RWPE2 (cell line): ENCODE data around the gene DLG5.
A peak's percentile ranks its signal among the peaks of the same experiment; 100 is the strongest.

Experiments used
- ATAC-seq: fragments of 200-7000 bp; cut with Tn5 transposase; 3 replicates; pipeline ENCODE4 v1.9.1; 2021; ENCODE audit warnings: low read depth
- DNase-seq: peaks from one replicate; pipeline ENCODE4 v3.0.0-alpha.2; 2020; ENCODE audit warnings: low spot score
- H3K27ac ChIP-seq: fragments of 450-650 bp; 2 replicates; pipeline ENCODE4 v1.5.1; 2017; ENCODE audit warnings: mild to moderate bottlenecking; ENCODE audit not compliant: poor library complexity, severe bottlenecking
- H3K27me3 ChIP-seq: fragments of 250-450 bp; sonication (Bioruptor Pico); 2 replicates; pipeline ENCODE4 v1.5.1; 2021; ENCODE audit warnings: mild to moderate bottlenecking, moderate library complexity; ENCODE audit not compliant: insufficient read depth, poor library complexity, severe bottlenecking
- H3K36me3 ChIP-seq: fragments of 250-450 bp; sonication (Bioruptor Pico); 2 replicates; pipeline ENCODE4 v1.5.1; 2020; ENCODE audit warnings: low read depth, mild to moderate bottlenecking, moderate library complexity
- H3K4me1 ChIP-seq: fragments of 250-450 bp; sonication (Bioruptor Pico); 2 replicates; pipeline ENCODE4 v1.5.1; 2021; ENCODE audit warnings: mild to moderate bottlenecking, moderate library complexity; ENCODE audit not compliant: insufficient read depth, poor library complexity, severe bottlenecking
- H3K4me3 ChIP-seq: fragments of 250-450 bp; sonication (Bioruptor Pico); 2 replicates; pipeline ENCODE4 v1.5.1; 2021; ENCODE audit warnings: mild to moderate bottlenecking, moderate library complexity; ENCODE audit not compliant: severe bottlenecking
- H3K9me3 ChIP-seq: fragments of 250-450 bp; sonication (Bioruptor Pico); 2 replicates; pipeline ENCODE4 v1.5.1; 2021; ENCODE audit warnings: mild to moderate bottlenecking, moderate library complexity; ENCODE audit not compliant: severe bottlenecking
- TF ChIP-seq, protein P1 (sequence below): fragments of 450-650 bp; IDR thresholded peaks from one replicate; pipeline ENCODE4 v1.5.1; 2017; ENCODE audit warnings: mild to moderate bottlenecking, moderate library complexity; ENCODE audit not compliant: poor library complexity, severe bottlenecking

Gene DLG5

DNA sequence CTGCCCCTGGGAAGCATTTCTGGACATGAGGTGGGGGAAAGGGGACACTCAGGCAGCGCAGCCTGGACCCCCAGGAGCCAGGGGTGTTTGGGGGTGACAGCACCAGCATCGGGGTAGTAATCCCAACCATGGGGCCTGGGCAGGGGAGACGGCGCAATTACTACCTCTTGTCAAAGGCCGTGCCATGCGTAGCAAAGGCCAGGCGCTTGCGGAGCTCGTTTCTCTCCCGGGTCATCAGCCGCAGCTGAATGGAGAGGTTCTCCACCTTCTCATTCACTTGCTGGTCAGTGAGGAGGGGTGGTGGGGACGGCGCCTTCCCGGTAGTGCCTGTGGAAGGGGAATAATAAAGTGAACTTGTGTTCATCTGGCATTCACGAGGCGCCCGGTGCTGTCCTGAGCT lies 70.0 kb downstream of the DLG5 start:
- Histone ChIP-seq H3K4me3 (no peak overlapping the region), H3K9me3 (no peaks in the 10 kb centered on the region), H3K27me3 (no peaks in the 10 kb centered on the region), H3K27ac (peak overlapping the region; percentile 19), H3K4me1 (peaks cover 12% of the 10 kb centered on the region), H3K36me3 (peaks cover 75% of the 10 kb centered on the region)
- TF ChIP-seq, protein P1, sequence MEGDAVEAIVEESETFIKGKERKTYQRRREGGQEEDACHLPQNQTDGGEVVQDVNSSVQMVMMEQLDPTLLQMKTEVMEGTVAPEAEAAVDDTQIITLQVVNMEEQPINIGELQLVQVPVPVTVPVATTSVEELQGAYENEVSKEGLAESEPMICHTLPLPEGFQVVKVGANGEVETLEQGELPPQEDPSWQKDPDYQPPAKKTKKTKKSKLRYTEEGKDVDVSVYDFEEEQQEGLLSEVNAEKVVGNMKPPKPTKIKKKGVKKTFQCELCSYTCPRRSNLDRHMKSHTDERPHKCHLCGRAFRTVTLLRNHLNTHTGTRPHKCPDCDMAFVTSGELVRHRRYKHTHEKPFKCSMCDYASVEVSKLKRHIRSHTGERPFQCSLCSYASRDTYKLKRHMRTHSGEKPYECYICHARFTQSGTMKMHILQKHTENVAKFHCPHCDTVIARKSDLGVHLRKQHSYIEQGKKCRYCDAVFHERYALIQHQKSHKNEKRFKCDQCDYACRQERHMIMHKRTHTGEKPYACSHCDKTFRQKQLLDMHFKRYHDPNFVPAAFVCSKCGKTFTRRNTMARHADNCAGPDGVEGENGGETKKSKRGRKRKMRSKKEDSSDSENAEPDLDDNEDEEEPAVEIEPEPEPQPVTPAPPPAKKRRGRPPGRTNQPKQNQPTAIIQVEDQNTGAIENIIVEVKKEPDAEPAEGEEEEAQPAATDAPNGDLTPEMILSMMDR: no peak
- ATAC-seq (no peak), DNase-seq (no peak)

DNA sequence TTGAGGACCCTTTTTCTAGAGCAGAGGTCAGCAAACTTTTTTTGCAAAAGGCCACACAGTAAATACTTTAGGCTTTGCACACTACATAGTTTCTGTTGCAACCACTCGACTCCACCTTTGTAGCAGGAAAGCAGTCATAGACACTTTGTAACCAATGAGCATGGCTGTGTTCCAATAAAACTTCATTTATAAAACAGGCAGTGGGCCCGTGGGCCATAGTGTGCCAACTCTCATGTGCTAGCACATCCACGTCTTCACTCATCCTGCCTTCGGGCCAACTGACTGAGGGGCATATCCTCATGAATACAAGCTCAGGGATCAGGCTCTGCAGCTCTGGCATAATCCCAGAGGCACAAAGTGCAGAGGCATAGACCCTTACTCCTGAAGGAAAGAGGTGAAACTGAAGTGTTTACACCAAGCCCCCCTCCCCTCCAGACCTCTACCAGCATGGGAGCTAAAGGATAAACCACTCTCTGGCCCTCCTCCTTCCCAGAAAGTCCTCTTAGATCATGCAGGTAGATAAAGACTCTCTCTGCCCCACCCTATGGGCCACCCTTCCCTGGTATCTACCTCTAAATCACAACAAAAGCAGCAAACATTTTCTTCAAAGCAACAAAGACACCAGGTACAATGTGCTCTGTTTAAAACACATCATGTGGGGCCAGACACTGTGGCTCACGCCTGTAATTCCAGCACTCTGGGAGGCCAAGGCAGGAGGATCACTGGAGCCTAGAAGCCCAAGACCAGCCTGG lies 71.0 kb downstream of the DLG5 start:
- Histone ChIP-seq H3K4me3 (no peak overlapping the region), H3K4me1 (peaks cover 12% of the 10 kb centered on the region), H3K36me3 (peaks cover 85% of the 10 kb centered on the region), H3K9me3 (no peaks in the 10 kb centered on the region), H3K27me3 (no peaks in the 10 kb centered on the region), H3K27ac (peak overlapping the region; percentile 12)
- TF ChIP-seq, protein P1: no peak
- DNase-seq (no peak), ATAC-seq (no peak)

DNA sequence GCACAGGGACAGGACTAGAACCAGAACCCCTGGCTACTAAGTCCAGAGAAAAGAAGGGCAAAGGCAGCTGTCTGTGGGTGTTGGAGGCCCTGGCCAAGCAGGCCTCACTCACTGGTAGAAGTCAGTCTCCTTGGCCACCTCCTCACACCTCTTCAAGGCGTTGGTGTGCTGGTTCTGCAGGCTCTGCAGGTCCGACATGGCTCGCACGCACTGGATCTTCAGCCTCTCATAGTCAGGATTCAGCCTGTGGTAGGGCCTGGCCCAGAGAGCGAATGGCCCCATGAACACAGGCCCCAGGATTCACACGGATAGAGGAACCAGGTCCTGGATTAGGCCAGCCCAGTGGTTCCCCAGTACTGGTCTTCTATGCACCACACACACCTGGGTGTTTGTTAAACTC lies 72.4 kb downstream of the DLG5 start:
- Histone ChIP-seq H3K36me3 (peaks cover 80% of the 10 kb centered on the region), H3K27me3 (no peaks in the 10 kb centered on the region), H3K27ac (no peak overlapping the region), H3K4me3 (no peak overlapping the region), H3K4me1 (peaks cover 12% of the 10 kb centered on the region), H3K9me3 (no peaks in the 10 kb centered on the region)
- ATAC-seq (no peak), DNase-seq (no peak)
- TF ChIP-seq, protein P1: no peak

DNA sequence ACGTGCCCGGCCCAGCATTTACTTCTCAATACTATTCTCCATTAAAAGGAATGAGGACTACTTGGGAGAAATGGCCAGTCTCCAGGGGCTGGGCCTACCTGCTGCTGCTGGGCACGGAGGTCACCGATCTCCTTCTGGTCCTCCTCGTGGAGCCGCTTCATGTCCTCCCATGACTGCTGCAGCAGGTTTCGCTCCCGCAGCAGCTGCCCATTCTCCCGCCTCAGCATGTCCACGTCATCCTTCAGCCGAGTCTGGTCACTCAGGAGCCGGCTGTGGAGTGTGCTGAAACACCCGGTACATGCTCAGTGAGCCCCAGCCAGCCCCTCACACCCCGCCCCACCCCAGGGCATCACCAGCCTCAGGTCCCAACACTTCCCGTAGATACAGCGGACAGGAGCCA lies 73.3 kb downstream of the DLG5 start:
- peaks cover 73% of the 10 kb centered on the region for H3K36me3 ChIP-seq
- TF ChIP-seq, protein P1: no peak
- H3K27me3 ChIP-seq: no peaks in the 10 kb centered on the region
- no peak overlapping the region for H3K27ac ChIP-seq
- DNase-seq (no peak), ATAC-seq (no peak)
- no peak overlapping the region for H3K4me3 ChIP-seq
- H3K4me1 ChIP-seq: peaks cover 12% of the 10 kb centered on the region
- no peaks in the 10 kb centered on the region for H3K9me3 ChIP-seq

DNA sequence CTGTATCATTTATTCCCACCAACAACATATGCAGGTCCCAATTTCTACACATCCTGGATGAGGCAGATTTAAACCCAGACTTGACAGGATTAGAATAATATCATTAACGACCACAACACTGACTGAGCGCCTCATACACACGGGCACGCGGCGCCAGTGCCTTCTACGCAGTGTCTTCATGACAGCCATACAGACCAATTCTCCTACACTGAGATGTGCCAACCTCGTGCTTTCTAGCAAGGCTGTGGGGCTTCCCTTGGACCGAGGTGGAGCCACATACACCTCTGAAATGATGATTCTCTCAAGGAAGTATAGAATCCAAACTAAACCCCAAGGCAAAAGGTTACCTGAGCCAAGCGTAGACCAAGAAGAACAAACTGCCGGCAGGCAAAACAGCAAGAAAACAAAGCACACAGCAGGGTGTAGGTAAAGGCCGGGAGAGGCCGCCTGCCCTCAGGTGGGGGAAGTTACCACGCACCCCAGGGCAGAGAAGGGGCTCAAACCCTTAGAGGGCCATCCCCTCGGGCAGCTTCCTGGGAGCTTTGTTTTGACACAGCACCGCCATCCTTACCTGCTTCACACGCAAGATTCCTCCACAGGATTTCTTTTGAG lies 75.8 kb downstream of the DLG5 start:
- DNase-seq (no peak), ATAC-seq (no peak)
- Histone ChIP-seq H3K27ac (no peak overlapping the region), H3K27me3 (no peaks in the 10 kb centered on the region), H3K9me3 (no peaks in the 10 kb centered on the region), H3K4me3 (no peak overlapping the region), H3K36me3 (peaks cover 80% of the 10 kb centered on the region), H3K4me1 (peaks cover 13% of the 10 kb centered on the region)
- TF ChIP-seq, protein P1: no peak
